NCI-H748 (cell line): Measurements from ENCODE around the gene PPM1A.

Source experiments
- DNase-seq: peaks from one replicate; lab custom pipeline; 2025; ENCODE audit not compliant: unreplicated experiment; lab: John Stamatoyannopoulos, UW

Gene PPM1A

DNA sequence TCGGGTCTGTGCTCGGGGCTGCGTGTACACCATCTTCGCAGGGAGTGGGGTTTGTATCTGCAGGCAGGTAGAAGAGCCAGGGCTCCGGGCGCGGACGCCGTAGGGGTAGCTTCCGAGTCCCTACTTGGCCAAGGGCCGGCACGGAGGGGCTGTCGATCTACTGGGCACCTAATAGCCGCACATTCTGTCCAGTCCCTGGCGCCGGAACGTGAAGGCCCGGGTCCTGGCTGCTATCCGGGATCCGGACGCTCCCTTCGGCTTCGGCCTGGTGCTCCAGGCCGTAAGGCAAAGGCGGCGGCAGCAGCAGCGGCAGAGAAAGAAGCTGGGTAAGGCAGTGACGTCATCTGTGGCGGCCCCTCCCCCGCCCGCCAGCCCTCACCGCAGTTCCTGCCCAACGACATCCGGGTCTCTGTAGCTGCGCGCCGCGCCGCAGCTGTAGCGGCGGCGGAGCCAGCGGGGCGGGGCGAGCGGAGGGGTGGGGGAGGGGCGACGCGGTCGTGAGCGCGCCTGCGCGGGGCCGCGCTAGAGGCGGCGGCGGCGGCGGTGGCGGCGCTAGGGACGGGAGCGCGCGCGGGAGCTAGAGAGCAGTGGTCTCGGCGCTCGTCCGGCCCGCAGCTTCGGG, at the start of gene PPM1A:
Gene PPM1A (plus strand): TSS at position 525 of the 622 bp plus-strand sequence. CDS start 33,483 bp downstream, outside the sequence.
- peak; percentile 96 for DNase-seq

DNA sequence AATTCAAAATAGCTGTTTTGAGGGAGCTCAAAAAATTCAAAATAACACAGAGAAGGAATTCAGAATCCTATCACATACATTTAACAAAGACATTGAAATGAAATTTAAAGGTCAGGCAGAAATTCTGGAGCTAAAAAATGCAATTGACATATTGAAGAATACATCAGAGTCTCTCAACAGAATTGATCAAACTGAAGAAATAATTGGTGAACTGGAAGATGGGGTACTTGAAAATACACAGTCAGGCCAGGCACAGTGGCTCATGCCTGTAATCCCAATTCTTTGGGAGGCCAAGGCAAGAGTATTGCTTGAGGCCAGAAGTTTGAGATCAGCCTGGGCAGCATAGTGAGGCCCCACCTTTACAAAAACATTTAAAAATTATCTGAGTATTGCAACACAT, 49.7 kb upstream of the PPM1A start:
- no peak for DNase-seq

DNA sequence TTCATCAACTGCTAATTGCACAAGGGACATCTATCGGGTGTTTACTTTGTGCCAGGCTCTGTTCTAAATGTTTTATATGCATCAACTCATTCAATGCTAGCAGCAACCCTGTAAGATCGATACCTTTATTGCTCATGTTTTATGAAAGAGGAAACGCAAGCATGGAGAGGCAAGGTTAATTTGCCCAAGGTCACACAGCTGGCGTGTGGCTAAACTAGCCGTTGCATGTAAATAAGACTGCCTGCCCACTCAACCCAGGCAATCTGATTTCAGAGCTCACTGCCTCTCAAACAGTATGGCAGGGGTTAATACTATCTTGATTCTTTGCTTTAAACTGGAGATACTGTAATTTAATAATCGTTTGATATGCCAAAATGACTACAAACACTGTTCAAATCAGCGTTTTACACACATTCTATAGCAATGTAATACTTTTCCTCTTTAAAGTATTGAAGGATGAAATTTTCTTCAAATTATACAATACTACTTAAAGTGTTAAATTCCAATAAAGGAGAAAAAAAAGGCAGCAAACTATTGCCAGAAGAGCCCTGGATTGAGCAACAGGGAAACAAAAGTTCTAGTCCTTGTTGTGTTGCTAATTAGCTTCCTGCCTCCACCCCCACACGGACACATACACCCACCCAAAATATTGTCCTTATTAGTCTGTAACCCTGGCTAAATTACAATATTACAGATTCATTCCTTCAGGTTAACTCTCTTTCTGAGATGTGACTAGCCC, 44.7 kb upstream of the PPM1A start:
- DNase-seq, result peak; percentile 95

DNA sequence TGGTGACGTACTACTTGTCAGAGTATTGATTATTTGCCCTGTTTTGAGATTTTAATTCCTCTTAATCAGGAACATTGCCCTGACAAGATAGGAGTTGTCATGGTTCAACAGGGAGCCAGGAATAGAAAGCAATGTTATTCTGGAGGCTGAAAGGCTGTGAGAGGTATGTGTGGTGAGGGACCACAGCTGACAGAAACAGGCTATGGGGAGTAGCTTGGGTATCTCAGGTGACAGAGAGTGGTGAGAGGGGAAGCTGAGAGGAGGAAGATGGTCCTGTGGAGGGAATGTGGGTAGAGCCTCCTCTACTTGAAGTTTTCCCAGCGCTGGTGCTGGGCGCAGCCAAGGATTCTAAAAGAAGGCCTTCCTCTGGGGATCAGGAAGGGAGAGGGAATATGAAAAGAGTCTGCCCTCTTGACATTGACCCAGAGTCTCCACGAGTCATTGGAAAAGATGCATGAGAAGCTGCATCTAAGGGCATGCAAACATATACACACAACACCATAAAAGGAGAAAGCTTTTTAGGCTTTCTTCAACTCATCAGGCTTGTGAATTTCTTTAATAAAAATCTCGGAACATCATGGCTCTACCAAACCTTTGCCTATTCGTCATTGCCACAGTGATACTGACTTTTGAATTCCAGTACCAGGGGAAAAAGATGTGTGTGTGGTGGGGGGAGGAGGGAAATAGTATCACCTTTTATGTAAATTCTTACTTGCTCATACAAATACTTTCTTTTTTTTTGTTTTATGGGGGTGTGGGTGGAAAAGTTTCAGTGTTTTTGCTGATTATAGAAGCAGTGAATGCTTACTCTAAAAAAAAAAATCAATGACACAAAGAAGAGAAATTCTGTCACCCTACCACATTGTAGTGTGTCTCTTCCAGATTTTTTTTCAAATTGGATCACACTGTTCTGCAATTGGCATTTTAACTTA, 43.9 kb upstream of the PPM1A start:
- peak; percentile 20 for DNase-seq

DNA sequence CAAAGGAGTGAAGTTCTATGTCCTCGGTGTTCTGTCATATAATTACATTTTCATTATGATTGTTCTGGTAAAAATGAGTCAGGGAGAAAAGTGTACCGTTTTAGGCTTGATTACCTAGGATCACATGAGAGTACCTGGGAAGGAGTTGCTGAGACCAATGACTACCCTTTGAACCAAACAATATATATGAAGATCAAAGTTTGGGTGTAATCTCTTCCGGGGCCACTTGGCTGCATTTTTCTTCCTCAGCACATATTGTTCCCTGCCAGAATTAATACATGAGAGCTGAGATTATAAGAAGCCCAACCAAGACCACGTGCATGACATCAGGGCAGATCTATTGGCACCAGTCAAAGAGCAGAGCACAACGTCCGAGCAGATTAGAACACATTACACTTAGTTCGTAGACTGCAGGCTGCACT, 42.8 kb upstream of the PPM1A start:
- no peak for DNase-seq

DNA sequence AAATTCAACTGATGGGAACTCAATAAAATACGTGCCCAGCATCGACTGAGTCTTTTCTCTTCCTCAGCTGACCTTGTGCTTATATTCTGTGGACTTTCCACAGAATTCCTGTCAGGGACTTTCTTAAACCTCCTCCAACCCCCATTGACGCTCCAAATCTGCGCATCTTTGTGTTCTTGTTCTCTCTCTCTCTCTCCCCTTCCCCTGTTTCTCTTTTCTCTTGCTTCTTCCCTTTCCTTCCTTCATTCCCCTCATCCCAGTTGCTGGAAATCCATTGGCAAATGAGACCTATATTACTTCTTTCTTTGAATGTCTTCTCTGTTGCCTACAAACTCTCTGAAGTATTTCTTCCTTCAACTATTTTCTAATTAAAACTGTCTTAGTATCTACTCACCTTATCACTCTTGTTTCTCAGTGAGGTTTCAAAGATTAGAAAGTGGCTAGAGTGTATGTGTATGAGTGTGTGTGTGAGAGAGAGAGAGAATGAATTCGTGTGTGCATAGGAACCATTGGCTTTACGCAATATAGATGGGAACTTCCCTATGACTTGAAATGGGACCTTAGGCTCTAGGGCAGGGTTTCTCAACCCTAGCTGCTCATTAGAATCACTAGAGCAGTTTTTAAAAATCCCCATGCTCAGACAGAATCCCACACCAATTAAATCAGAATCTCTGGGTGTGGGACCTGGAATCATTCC, 42.0 kb upstream of the PPM1A start:
- DNase-seq, result no peak

DNA sequence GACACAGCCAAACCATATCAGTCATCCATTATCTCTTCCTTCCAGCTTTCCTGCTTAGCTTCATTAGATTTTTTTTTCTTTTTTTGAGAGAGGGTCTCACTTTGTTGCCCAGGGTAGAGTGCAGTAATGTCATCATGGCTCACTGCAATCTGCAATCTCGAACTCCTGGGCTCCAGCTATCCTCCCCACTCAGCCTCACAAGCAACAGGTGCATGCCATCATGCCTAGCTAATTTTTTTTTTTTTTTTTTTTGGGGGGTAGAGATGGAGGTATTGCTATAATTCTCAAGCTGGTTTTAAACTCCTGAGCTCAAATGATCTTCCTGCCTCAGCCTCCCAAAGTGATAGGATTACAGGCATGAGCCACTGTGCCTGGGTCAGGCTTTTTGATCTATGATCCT, 38.3 kb upstream of the PPM1A start:
- DNase-seq, result no peak

DNA sequence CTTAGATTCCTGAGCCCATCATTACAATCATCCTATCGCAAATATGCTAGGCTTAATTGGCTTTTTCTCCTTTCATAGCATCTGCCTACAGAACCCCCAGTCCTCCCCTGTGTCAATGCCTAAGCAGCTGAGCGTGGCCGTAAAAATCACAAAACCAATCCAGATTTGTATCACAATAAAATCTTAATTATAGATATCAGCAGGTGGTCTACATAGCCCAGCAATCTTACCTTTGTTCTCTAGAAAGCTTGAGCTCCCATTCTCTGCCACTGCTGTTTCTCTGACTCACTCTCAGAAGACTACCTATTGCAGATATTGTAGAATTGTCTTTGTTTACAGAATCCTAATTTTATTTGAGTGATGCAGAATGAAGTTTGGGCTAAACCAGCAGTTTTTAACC, 37.9 kb upstream of the PPM1A start:
- peak; percentile 82 for DNase-seq

DNA sequence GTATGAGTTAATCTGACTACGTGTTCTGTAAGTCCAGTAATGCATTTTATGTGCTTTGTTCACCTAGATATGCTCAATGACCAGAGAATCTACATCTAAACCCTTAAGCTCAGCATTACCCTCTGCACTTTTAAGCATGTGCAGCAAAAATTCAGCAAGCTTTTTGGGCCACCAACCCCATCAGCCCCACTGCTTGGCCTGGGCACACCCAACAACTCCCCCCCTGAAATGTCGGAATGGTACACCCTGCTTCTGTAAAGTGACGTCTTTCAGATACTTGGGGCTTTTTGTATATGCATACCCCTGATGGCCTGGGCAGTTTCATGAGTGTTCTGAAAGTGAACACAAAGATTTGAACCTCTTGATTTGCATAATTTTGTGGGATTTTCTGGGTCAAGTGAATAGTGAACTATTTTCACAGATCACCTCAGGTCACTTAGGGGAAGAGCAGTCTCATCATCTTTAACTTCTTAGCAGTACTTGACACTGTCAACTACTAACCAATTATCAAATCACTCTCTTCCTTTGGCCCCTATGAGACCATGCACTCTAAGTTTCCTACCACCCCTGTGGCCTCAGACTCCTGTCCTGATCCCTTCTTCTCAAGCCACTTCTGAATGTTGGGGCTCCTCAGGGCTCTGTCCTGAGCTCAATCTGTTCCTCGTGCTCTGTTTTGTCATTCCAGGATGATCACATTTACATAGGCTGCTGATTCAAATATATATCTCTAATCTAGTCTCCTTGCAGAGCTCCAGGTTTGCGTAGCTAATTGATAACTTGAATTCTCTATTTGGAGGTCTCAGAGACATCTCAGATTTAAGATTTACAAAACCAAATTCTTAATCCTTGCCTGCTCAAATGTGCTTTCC, 36.3 kb upstream of the PPM1A start:
- no peak for DNase-seq

DNA sequence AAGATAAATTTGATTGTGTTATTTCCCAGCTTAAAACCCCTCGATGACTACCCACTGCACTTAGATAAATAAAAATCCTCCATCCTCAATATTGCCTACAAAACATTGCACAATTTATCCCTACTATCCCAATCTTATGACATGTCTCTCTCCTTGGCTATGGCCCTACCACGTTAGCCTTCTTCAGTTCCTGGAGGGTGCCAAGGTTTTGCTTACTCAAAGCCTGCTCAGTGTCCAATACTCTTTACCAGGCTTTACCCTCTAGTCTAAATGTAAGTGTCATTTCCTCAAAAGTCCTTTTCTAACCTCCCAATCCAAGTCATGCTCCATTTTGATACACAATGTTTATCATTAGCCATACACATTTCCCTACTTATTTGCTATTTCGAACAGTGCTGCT, 35.0 kb upstream of the PPM1A start:
- DNase-seq, result no peak

DNA sequence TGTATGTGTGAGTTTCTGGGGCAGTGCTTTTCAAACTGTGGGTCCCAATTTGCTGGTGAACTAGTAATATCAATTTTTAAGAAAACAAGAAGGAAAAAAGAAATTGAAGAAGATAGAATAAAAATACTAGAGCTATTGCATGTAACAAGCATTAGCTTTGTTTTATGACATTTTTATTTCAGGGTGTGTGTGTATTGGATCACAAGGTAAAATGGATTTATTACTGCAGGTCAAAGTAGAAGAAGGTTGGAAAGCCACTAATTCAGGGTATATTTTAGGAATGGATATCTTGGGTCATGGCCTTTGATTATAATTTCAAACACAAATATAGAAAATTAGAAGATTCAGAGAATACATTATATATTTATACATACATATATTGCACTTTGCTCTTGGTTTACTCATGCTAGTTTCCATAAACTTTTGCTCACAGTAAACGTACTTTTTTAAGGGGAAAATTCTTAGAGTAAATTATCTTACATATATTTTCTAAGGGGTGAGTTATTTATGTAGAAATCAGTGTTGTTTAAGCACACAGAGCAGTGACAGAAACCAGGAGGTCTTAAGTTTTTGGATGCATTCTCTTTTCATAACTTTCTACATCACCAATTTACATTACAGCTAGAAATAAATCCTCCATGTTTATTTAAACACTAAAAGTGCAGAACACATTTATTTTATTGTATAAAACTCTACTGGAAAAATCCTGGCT, 34.5 kb upstream of the PPM1A start:
- DNase-seq, result no peak

DNA sequence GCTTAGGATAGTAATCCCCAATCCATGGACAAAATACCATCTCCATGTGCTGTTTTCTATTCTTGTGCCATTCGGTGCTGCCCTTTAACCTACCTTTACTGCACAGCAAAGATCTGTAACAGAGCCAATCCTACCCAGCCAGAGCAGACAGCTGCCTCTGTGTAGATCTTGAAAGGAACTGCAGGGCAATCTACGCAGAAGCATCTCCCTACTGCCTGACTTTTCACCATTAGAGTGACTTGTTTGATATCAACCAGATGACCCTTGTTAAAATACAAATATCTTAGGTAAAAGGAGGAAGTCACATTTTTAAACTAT, 33.9 kb upstream of the PPM1A start:
- no peak for DNase-seq

DNA sequence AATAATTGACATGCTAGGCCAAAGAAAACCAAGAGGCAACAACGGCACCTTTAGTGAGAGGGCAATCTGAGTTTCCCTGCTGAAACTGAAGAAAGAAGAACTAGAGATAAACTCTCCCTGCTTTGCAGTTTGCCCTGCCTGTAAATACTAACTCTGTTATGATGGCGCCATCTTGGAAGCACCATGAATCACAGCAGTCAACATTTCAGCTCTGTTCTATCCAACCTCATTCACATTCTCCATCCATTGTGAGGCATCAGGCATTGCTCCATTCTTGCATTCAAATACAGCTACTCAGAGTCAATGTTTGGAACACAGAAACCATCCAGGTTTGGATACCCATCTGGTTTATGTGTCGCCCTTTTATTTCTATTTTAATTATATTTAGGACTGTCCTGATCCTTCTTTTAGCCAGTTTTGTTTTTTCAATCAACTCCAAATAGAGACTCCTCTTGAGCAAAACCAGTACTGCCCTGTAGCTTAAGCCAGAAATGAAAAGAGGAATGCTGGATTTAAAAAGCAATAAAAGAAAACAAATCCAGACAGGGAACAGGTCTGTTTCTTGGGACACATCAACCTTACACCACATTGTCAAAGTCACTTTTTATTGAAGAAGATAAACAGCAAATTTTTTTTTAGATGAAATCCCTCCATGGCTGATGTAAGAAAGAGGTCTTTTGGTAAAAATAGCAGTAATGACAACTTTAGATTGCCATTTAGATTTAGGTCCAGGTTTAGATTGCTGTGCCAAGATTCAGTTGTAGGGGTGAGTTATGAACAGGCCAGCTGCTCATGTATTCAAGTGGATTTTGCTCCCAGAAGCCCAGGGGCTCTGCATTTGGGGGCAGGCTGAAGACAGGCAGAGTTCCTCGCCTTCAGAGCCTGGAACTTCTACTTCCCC, 33.3 kb upstream of the PPM1A start:
- no peak for DNase-seq

DNA sequence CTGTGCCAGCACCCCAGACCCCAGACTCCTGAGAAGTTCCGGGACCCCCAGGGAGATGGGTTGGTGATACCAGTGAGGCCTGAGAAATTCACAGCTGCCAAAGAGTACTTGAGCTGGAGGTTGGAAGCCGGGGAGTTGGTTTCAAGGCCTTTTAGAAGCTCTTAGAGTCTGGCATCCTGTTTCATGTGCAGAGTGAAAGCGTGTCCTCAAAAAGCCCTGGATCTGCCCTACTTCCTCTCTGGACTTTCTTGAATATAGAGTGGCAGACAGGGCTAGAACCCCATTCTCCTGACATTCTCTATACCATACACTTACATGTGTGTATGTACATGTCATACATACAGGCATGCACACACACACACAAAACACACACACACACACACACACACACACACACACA, 31.3 kb upstream of the PPM1A start:
- DNase-seq, result no peak

DNA sequence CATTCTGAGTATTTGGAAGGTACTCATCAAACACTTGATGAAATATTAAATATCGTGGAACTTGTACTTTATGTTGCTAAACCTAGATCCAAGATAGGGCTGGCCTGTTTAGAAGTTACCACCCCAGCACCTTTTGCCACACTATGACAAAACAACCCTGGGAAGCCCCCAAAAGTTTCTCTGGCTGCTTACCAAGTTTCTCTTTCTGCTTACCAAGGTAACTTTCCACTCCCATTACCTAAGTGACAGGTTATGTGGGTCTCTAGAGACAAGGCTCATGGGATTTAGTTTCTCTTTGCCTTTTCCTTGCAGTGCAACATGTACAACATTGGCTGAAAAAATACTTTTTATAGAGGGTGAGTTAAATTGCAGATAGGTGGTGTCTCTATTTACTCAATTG, 28.9 kb upstream of the PPM1A start:
- no peak for DNase-seq

DNA sequence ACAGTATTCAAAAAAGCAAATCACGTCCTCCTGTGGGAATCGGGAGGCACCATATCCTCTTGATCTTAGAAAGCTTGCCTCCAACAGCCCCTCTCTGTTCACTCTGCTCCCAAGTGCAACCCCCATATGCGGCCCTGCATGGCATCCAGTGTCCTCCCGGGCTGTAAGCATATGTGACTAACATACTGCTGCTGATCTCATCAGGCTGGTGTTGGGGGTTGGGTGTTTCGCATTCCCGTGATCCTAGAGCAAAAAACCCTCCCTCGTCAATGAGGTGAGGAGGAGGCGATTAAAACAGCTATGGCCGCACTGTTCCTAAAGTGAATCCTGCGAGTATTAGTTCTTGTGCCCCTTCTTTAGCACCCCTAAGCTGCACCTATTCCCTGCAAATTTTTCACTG, 28.1 kb upstream of the PPM1A start:
- no peak for DNase-seq

DNA sequence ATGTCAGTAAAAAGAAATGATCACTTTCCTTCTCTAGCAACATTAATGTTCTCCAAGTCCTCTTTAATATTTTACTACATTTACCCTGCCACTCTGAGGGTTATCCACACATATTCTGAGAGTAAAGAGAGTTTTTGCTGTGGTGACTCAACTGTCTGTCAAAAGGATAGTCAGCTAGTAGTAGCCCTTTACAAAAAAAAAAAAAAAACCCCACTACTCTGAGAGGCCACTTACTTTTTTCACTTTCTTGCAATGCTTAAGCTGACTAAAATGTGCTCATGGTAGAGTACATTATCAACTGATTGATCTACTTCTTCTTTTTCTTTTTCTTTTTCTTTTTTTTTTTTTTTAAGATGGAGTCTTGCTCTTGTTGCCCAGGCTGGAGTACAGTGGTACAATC, 27.6 kb upstream of the PPM1A start:
- DNase-seq, result no peak

DNA sequence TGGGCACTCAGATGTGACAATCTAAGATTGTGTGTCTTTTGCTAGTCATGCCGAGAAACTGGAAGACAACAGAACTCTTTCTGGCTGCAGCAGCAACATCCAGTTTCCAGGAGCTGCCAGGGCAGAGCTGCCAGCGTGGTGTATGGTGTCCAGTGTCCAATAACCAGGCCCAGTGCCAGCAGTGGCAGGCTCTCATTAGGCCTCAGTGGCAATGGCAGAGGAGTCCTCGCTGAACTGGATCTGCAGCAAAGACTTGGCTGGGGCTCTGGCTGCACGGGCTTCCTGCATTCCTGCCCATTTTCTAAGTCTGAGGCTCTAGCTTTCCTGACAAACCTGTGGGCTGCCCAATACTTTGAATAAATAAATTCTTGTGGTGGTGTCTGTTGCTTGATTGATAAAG, 26.2 kb upstream of the PPM1A start:
- DNase-seq, result no peak

DNA sequence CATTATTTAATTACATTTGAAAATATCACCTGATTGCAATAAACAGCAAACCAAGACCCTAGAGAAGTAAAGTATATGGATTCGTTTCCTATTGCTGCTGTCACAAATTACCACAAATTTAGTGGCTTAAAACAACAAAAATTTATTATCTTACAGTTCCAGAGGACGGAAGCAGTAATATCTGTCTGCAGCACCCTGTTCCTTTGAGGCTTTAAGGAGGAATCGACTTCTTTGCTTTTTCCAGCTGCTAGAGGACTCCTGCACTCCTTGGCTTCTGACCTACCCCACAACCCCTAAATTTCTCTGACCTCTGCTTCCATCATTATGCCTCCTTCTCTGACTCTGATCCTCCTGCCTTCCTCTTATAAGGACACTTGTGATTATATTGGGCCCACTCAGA, 23.8 kb upstream of the PPM1A start:
- no peak for DNase-seq
